ENCODE measurements around the gene VSTM2B. TPM values are rescaled to one million over a fixed set of nuclear protein-coding genes. Genes with fewer than 3 reads are reported as not detected.

VSTM2B gene
- total and polyA plus RNA-seq, 2 of the 13 experiments (the other 11 are each of a cell fraction or from before 2014, with no cell fraction given): not detected

GRCh38 chr19:29605653-29606419 lies 80.0 kb downstream of the VSTM2B start, which contains the start of gene POP4 (continued):
- TF ChIP-seq HNF1B (CRISPR knock-in tag; IDR thresholded peaks at IDR 0.05): peak; percentile 82
- peak; percentile 67; the same call in 1 of the 2 replicates for TF ChIP-seq DRAP1 (CRISPR knock-in tag; IDR thresholded peaks at IDR 0.05)
- TF ChIP-seq ZNF672 (CRISPR knock-in tag; IDR thresholded peaks at IDR 0.05): no peak
- no peak for TF ChIP-seq ZNF33B (CRISPR knock-in tag; IDR thresholded peaks at IDR 0.05)
- TF ChIP-seq SP1 (IDR thresholded peaks at IDR 0.05): no peak
- no peak; the same call in 1 of the 2 replicates for TF ChIP-seq SP1 (CRISPR knock-in tag; IDR thresholded peaks at IDR 0.05)
- no peak for TF ChIP-seq ZNF253 (CRISPR knock-in tag; IDR thresholded peaks at IDR 0.05; ENCODE audit: borderline replicate concordance)
- no peak for TF ChIP-seq ZNF232 (CRISPR knock-in tag; IDR thresholded peaks at IDR 0.05; ENCODE audit: borderline replicate concordance)
- TF ChIP-seq CREBL2 (CRISPR knock-in tag; IDR thresholded peaks at IDR 0.05; ENCODE audit: borderline replicate concordance): no peak
- no peak for TF ChIP-seq NFIB (CRISPR knock-in tag; IDR thresholded peaks at IDR 0.05; ENCODE audit: borderline replicate concordance)
- no peak for TF ChIP-seq LRRFIP1 (CRISPR knock-in tag; conservative IDR thresholded peaks at IDR 0.05)
- TF ChIP-seq TEAD2 (CRISPR knock-in tag; IDR thresholded peaks at IDR 0.05): no peak
- TF ChIP-seq GABPB1 (CRISPR knock-in tag; IDR thresholded peaks at IDR 0.05): peak; percentile 98
- peak in 1 of 2 experiments; percentile 46; a peak in 1 of 4 replicates for TF ChIP-seq NR2F1 (CRISPR knock-in tag; IDR thresholded peaks at IDR 0.05)
- peak; percentile 63; the same call in 1 of the 2 replicates for TF ChIP-seq ATF3 (CRISPR knock-in tag; IDR thresholded peaks at IDR 0.05)
- no peak for TF ChIP-seq ZNF615 (CRISPR knock-in tag; IDR thresholded peaks at IDR 0.05; ENCODE audit: borderline replicate concordance)
- TF ChIP-seq FIP1L1 (IDR thresholded peaks at IDR 0.05; ENCODE audit: borderline replicate concordance, insufficient read depth, low read depth, low read length): no peak
- 0 out of 2 replicates have a peak, but pooled peaks have one; percentile 60 for TF ChIP-seq MXD3 (CRISPR knock-in tag; IDR thresholded peaks at IDR 0.05)
- TF ChIP-seq PAXIP1 (CRISPR knock-in tag; conservative IDR thresholded peaks at IDR 0.05): 0 out of 2 replicates have a peak, but pooled peaks have one; percentile 30
- no peak for TF ChIP-seq KLF9 (CRISPR knock-in tag; IDR thresholded peaks at IDR 0.05; ENCODE audit: low read depth)
